Measurements from ENCODE around the gene FLT1.

- TF ChIP-seq CTCF (IDR thresholded peaks at IDR 0.05) (no peak), POLR2AphosphoS5 (IDR thresholded peaks at IDR 0.05) (no peak), POLR2A (IDR thresholded peaks at IDR 0.05) (no peak)
These were observed 242.4 kb downstream of the FLT1 start for GRCh38 chr13:28252547-28252946.
